ENCODE measurements around the gene SELENOK. TPM values are rescaled to one million over a fixed set of nuclear protein-coding genes. Genes with fewer than 3 reads are reported as not detected.

The SELENOK gene
- total RNA-seq, 1 experiment from 2014 or later, result 16.3 TPM

GRCh38 chr3:53846851-53847155 is 44.9 kb downstream of the SELENOK start:
- ATAC-seq, result no peak
- H3K9me3 ChIP-seq (ENCODE audit: control insufficient read depth, insufficient read depth, low read depth, low read length), result no peaks in the 10 kb centered on the region

GRCh38 chr3:53846134-53846850 is 45.4 kb downstream of the SELENOK start, which contains the start of the genes CHDH and IL17RB:
CHDH (minus strand) TSS chr3:53846419; CDS start chr3:53824008, 22,411 bp downstream.
IL17RB (plus strand) TSS chr3:53846568; CDS start chr3:53846589, 21 bp downstream.
- Histone ChIP-seq H3K27ac (ENCODE audit: low read length) (peak within 1 kb of the TSS; percentile 88), H3K4me1 (ENCODE audit: control insufficient read depth, insufficient read depth, low read length) (peaks cover 48% of the 10 kb centered on the region), H3K9me3 (ENCODE audit: control insufficient read depth, insufficient read depth, low read depth, low read length) (no peaks in the 10 kb centered on the region), H3K4me3 (ENCODE audit: low read depth in 2 of 2, low read length in 2 of 2) (peak within 1 kb of the TSS; percentile 60 to 73), H3K36me3 (ENCODE audit: control insufficient read depth, insufficient read depth, low read length) (no peaks in the 10 kb centered on the region), H3K27me3 (ENCODE audit: control insufficient read depth, insufficient read depth, low read length) (no peaks in the 10 kb centered on the region)
- TF ChIP-seq SIN3A (IDR thresholded peaks at IDR 0.05; ENCODE audit: borderline replicate concordance, insufficient read depth, low read depth, low read length), result no peak
- TF ChIP-seq REST (IDR thresholded peaks at IDR 0.05; ENCODE audit: insufficient read depth in 1 of 2, low read depth in 2 of 2, low read length in 1 of 2), result no peak
- TF ChIP-seq POLR2AphosphoS5 (IDR thresholded peaks at IDR 0.05; ENCODE audit: low read depth, low read length), result no peak; the same call in 1 of the 2 replicates
- 0 out of 2 replicates have a peak, but pooled peaks have one; percentile 2 for TF ChIP-seq CTCF (IDR thresholded peaks at IDR 0.05)
- peak; percentile 52 for TF ChIP-seq TCF7L2 (IDR thresholded peaks at IDR 0.05; ENCODE audit: low read depth, low read length)
- DNase-seq (ENCODE audit: low read depth, low spot score), result no peak
- ChIA-PET POLR2A (no interaction called here), CTCF (no interaction called here)
- intact Hi-C loops (cut with micrococcal nuclease; ENCODE audit: unreplicated experiment) (no loop called here), in situ Hi-C loops (cut with HindIII; ENCODE audit: low pct_unique_long_range_greater_than_20kb, low sequenced_read_pairs) (no loop called here)
- ATAC-seq, result peak; percentile 89
- BruUV-seq (replicated peaks), result no TSS peak

More at GRCh38 chr3:53846851-53847155, 44.9 kb downstream of the SELENOK start:
- Histone ChIP-seq H3K27me3 (ENCODE audit: control insufficient read depth, insufficient read depth, low read length) (no peaks in the 10 kb centered on the region), H3K4me3 (ENCODE audit: low read depth in 2 of 2, low read length in 2 of 2) (peak overlapping the region; percentile 60 to 73), H3K4me1 (ENCODE audit: control insufficient read depth, insufficient read depth, low read length) (peaks cover 43% of the 10 kb centered on the region), H3K27ac (ENCODE audit: low read length) (peak overlapping the region; percentile 87), H3K36me3 (ENCODE audit: control insufficient read depth, insufficient read depth, low read length) (no peaks in the 10 kb centered on the region)
- POLR2A ChIA-PET, result no interaction called here
- CTCF ChIA-PET, result no interaction called here
- intact Hi-C loops (cut with micrococcal nuclease; ENCODE audit: unreplicated experiment) (no loop called here), in situ Hi-C loops (cut with HindIII; ENCODE audit: low pct_unique_long_range_greater_than_20kb, low sequenced_read_pairs) (no loop called here)
- DNase-seq (ENCODE audit: low read depth, low spot score), result no peak
- no TSS peak for BruUV-seq (replicated peaks)
- no peak for TF ChIP-seq REST (IDR thresholded peaks at IDR 0.05; ENCODE audit: insufficient read depth in 1 of 2, low read depth in 2 of 2, low read length in 1 of 2)
- TF ChIP-seq TCF7L2 (IDR thresholded peaks at IDR 0.05; ENCODE audit: low read depth, low read length), result no peak
- no peak for TF ChIP-seq CTCF (IDR thresholded peaks at IDR 0.05)
- no peak for TF ChIP-seq SIN3A (IDR thresholded peaks at IDR 0.05; ENCODE audit: borderline replicate concordance, insufficient read depth, low read depth, low read length)
- no peak for TF ChIP-seq POLR2AphosphoS5 (IDR thresholded peaks at IDR 0.05; ENCODE audit: low read depth, low read length)
